ENCODE results near the gene ASB5.

ASB5 gene

GRCh38 chr4:176277162-176277904, 8.3 kb upstream of the ASB5 start:
- DNase-seq (ENCODE audit: low read depth), result no peak

- no peak for DNase-seq (ENCODE audit: low read depth)
Measured at GRCh38 chr4:176276710-176277109, 7.7 kb upstream of the ASB5 start.

- DNase-seq (ENCODE audit: low read depth), result no peak
Measured at GRCh38 chr4:176274441-176274840, 5.4 kb upstream of the ASB5 start.

- no peak for DNase-seq (ENCODE audit: low read depth)
Measured at GRCh38 chr4:176273736-176274135, 4.7 kb upstream of the ASB5 start.

- no peak for DNase-seq (ENCODE audit: low read depth)
Measured at GRCh38 chr4:176272799-176273198, 3.8 kb upstream of the ASB5 start.

- DNase-seq (ENCODE audit: low read depth), result no peak
Measured at GRCh38 chr4:176271749-176272148, 2.7 kb upstream of the ASB5 start.

GRCh38 chr4:176270669-176271068, 1.6 kb upstream of the ASB5 start:
- DNase-seq (ENCODE audit: low read depth), result no peak

- no peak for DNase-seq (ENCODE audit: low read depth)
Measured at GRCh38 chr4:176266026-176266425, 3.0 kb downstream of the ASB5 start.

- DNase-seq (ENCODE audit: low read depth), result no peak
Measured at GRCh38 chr4:176262243-176262642, 6.8 kb downstream of the ASB5 start.

GRCh38 chr4:176261481-176261880, 7.5 kb downstream of the ASB5 start:
- no peak for DNase-seq (ENCODE audit: low read depth)

- no peak for DNase-seq (ENCODE audit: low read depth)
Measured at GRCh38 chr4:176261018-176261417, 8.0 kb downstream of the ASB5 start.

GRCh38 chr4:176259330-176260090, 9.5 kb downstream of the ASB5 start:
- DNase-seq (ENCODE audit: low read depth), result no peak

- no peak for DNase-seq (ENCODE audit: low read depth)
Measured at GRCh38 chr4:176258135-176258534, 10.9 kb downstream of the ASB5 start.

- no peak for DNase-seq (ENCODE audit: low read depth)
Measured at GRCh38 chr4:176256921-176257320, 12.1 kb downstream of the ASB5 start.

GRCh38 chr4:176242764-176243347, 26.2 kb downstream of the ASB5 start:
- DNase-seq (ENCODE audit: low read depth), result no peak

- DNase-seq (ENCODE audit: low read depth), result no peak
Measured at GRCh38 chr4:176241703-176242102, 27.3 kb downstream of the ASB5 start.

GRCh38 chr4:176238826-176239225, 30.2 kb downstream of the ASB5 start:
- no peak for DNase-seq (ENCODE audit: low read depth)

GRCh38 chr4:176238157-176238610, 30.8 kb downstream of the ASB5 start:
- no peak for DNase-seq (ENCODE audit: low read depth)

- DNase-seq (ENCODE audit: low read depth), result no peak
Measured at GRCh38 chr4:176236946-176237345, 32.1 kb downstream of the ASB5 start.

GRCh38 chr4:176230836-176231235, 38.2 kb downstream of the ASB5 start:
- DNase-seq (ENCODE audit: low read depth), result no peak

GRCh38 chr4:176229645-176230044, 39.4 kb downstream of the ASB5 start:
- DNase-seq (ENCODE audit: low read depth), result no peak

GRCh38 chr4:176226736-176227135, 42.3 kb downstream of the ASB5 start:
- DNase-seq (ENCODE audit: low read depth), result no peak

- DNase-seq (ENCODE audit: low read depth), result no peak
Measured at GRCh38 chr4:176223561-176223960, 45.5 kb downstream of the ASB5 start.

Measured in activated gamma-delta T cell treated with anti-CD3 and anti-CD28 coated beads, Interleukin-2, amount 50 U/mL, for 16 hours (primary cell).